Neuron (in vitro differentiated cells): Measurements from ENCODE around the gene DACT3.

Experiments
- H2AFZ ChIP-seq: one replicate; pipeline ENCODE4 v1.6.1; 2013; ENCODE audit warnings: low read depth, mild to moderate bottlenecking, inconsistent platforms, low read length, moderate library complexity
- H3K27me3 ChIP-seq: one replicate; pipeline ENCODE4 v1.6.1; 2013; ENCODE audit warnings: low read length; ENCODE audit not compliant: insufficient read depth
- H3K36me3 ChIP-seq: one replicate; pipeline ENCODE4 v1.6.1; 2013; ENCODE audit warnings: low read length; ENCODE audit not compliant: insufficient read depth
- H3K4me1 ChIP-seq: one replicate; pipeline ENCODE4 v1.6.1; 2013; ENCODE audit warnings: low read length; ENCODE audit not compliant: insufficient read depth
- H3K4me3 ChIP-seq: 2 replicates; pipeline ENCODE4 v1.5.1; 2013; ENCODE audit warnings: mild to moderate bottlenecking, low read length, moderate library complexity
- H3K9me3 ChIP-seq: one replicate; pipeline ENCODE4 v1.6.1; 2013; ENCODE audit warnings: low read length

The DACT3 gene

GRCh38 chr19:46601318-46602224 is 59.4 kb downstream of the DACT3 start, which contains the start of gene CALM3:
Gene CALM3 (plus strand): TSS chr19:46601330. CDS start chr19:46601435, 105 bp downstream.
- Histone ChIP-seq H3K9me3 (peaks cover 5% of the 10 kb centered on the region), H2AFZ (peak within 1 kb of the TSS; percentile 82), H3K4me1 (peaks cover 18% of the 10 kb centered on the region), H3K27me3 (no peaks in the 10 kb centered on the region), H3K36me3 (peaks cover 14% of the 10 kb centered on the region), H3K4me3 (peak within 1 kb of the TSS; percentile 99)

- Histone ChIP-seq H3K36me3 (peaks cover 5% of the 10 kb centered on the region), H3K27me3 (no peaks in the 10 kb centered on the region), H3K4me1 (peaks cover 18% of the 10 kb centered on the region), H3K4me3 (peak overlapping the region; percentile 99), H3K9me3 (peaks cover 5% of the 10 kb centered on the region), H2AFZ (peak overlapping the region; percentile 57)
These were observed 60.3 kb downstream of the DACT3 start for GRCh38 chr19:46600384-46601317.

GRCh38 chr19:46599716-46600373 is 61.1 kb downstream of the DACT3 start:
- H3K27me3 ChIP-seq, result no peaks in the 10 kb centered on the region
- no peaks in the 10 kb centered on the region for H3K36me3 ChIP-seq
- peak overlapping the region; percentile 99 for H3K4me3 ChIP-seq
- peak overlapping the region; percentile 57 for H2AFZ ChIP-seq
- H3K4me1 ChIP-seq, result peaks cover 18% of the 10 kb centered on the region
- peaks cover 5% of the 10 kb centered on the region for H3K9me3 ChIP-seq

GRCh38 chr19:46598372-46598917 is 62.5 kb downstream of the DACT3 start:
- Histone ChIP-seq H3K9me3 (peaks cover 5% of the 10 kb centered on the region), H3K4me1 (peaks cover 10% of the 10 kb centered on the region), H2AFZ (no peak overlapping the region), H3K27me3 (no peaks in the 10 kb centered on the region), H3K36me3 (no peaks in the 10 kb centered on the region), H3K4me3 (no peak overlapping the region)
